Left hindlimb (tissue), 1 donor: ENCODE data around the gene ZNFX1.

Experiments used
- DNase-seq: peaks from one replicate; pipeline ENCODE4 v3.0.0-alpha.2; 2018

The ZNFX1 gene

DNA sequence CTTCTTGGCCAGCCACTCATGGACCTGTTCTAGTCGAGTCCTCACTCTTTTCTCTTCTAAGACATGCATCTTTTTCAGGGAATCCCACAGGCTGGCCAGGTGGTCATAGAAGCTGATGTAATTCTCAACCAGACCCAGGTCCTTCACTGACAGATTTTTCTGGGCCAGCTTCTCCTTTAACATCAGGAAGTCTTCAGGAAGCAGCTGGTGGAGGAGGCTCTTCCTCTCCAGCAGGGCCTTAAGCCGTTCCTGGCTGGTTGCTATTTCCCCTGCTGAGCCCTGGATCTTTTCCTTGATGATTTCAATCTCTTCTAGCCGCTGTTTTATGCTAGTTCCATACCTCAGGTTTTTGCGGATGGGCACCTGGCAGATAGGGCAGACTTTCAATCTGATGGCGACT is 30.1 kb downstream of the ZNFX1 start:
- no peak for DNase-seq

DNA sequence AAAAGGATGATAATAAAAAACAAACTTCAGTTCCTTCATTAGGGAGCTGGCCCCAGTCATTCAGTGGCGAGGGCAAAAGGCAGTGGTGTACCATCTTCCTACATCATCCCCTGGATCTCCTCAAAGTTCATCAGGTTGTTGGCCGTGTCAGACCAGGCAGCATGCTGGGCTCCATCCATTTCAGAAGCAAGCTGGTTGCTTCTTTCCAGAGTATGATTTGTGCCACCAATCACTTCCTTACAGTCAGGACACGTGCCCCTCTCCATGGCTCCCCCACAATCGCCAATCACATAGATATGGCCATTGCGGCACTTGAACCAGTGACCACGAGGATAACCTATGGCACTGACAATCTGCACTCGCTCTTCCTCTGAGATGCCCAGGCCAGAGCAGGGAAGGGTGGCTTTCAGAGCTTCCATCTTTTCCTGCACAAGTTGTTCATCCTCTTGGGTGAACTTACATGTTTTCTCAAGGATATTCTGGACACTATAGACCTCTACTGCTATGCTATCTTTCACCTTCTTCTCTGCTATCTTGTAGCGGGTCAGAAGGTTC is 30.6 kb downstream of the ZNFX1 start:
- DNase-seq, result no peak

DNA sequence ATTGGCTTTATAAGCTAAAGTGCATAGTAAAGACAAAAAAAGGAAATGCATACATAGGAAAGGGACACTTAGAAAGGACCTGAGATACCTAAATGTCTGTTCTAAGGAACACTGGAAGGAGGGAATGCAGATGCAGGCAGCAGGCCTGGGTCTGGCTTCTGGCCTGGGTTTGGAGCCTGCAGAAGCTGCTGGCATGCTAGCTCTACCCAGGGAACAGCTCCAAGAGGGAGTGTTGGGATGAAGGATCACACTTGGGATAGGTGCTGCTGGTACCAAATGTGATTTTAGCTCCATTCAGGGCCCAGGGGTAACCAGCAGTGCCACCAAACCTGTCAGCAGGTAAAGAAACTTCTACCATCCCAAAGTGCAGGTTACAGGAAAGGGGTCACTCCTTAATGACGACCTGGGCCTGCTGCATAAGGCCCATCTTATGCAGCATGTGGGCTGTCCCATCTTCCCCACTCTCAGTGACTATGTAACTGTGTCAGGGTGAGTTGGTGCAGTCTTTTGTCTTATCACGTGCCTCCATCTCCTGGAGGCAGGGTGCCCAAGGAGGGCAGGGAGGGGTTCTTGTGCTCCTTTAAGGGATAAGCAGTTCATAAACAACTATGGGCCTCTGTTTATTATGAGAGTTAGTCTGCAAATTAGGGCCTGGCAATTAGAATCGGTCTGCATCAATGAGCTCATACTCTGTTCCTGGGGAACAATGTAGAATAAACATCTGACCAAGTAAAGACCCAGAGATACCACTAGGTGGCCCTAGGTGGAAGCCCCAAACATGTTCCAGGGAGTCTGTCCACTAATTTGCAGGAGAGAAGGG is 31.7 kb downstream of the ZNFX1 start:
- DNase-seq, result no peak

DNA sequence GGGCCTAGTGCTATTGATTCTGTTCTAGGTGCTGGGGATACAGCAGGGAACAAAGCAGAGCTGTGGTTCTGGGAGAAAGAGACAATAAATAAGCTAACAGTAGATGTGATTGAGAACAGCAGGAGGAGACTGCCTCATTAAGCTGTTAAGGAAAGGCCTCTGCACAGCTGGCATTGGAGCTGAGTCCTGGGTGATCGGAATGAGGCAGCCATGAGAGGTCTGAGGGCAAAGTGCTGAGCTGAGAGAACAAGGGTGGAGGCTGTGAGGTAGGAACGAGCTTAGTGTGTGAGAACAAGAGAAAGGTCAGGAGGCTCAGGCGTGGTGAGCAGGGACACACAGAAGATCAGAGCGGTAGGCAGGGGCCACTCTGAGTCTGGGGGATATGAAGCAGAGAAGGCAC is 40.3 kb downstream of the ZNFX1 start:
- no peak for DNase-seq

DNA sequence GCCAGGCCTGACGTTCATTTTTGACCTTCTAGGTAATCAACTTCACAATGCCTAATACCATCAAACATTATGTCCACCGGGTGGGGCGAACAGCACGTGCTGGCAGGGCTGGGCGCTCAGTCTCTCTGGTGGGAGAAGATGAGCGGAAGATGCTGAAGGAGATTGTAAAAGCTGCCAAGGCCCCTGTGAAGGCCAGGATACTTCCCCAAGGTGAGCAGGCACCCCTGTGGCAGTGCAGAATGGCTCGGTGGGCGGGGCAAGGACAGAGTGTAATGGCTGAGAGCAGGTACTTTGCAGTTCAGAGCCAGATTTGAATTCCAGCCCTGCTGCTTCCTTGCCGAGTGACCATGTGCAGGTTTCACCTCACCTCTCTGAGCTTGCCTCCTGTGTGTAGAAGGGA is 41.6 kb downstream of the ZNFX1 start:
- DNase-seq, result no peak

DNA sequence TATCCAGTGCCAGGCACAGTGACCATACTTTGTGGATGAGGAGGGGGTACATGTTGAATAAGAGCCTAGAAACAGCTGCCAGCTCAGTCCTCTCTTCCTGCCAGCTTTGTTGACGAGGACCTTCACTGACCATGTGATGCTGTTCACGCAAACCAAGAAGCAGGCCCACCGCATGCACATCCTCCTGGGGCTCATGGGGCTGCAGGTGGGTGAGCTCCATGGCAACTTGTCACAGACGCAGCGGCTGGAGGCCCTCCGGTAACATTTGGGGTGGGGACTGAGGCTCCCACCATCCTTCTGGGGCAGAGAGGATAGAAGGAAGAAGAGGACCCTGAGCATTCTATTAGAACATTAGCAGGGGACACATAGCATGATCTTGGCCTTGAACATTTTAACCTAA is 43.0 kb downstream of the ZNFX1 start:
- no peak for DNase-seq

DNA sequence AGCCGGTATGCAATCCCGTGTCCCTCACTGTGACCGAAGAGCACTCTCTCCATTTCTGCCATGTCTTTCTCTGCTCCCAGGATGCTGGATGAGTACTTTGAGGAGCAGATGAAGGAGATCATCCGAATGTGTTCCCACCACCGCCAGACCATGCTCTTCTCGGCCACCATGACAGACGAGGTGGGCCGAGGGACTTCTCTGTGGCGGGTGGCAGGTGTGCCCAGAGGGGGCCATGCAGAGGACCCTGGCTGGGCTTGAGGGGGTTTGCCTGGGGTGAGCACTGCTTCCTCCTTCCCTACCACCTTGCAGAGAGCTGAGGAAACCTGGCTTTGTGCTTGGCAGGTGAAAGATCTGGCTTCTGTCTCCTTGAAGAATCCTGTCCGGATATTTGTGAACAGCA is 44.6 kb downstream of the ZNFX1 start:
- DNase-seq, result no peak

DNA sequence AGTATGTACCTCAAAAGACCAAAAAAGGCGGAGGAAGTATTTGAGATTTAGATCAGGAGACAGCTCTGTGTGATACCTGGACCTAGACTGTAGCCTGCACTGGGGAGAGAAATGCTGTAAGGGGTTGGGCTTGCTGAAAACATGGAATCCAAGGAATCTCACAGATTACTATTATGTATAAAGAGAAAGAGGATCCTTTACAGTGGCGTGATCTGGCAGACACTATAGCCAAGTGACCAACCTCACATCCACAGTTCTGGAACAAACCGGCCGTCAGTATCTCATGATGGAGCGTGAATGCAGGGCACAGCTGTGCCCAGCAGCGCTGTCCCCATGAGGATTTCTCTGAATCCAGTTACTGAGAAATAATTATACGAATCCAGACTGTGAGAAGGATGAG is 46.4 kb downstream of the ZNFX1 start:
- no peak for DNase-seq

DNA sequence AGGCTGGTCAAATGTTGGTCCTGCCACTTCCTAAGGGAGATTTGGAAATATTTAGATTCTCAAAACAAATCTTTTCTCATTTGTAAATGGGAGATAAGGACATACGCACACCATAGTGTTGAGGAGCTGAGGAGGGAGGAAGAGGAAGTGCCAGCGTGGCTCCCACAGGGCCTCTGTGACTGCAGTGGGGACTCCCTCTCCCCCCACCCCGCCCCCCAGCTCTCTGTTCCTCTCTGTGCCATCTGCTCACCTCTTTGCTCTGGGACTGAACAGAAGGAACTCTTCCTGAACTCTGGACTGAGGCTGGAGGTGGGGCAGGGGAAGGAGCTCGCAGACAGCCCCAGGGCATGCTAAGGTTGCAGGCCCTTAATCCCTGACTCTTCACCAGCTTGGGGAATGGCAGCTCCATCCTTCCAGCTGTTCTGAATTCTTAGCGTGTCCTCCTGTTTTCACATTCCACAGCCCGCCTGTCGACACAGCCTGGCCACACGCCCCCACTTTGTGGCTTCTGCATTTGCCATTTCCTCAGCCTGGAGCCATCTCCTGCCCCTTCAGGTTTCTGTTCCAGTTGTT is 47.2 kb downstream of the ZNFX1 start:
- DNase-seq, result no peak

DNA sequence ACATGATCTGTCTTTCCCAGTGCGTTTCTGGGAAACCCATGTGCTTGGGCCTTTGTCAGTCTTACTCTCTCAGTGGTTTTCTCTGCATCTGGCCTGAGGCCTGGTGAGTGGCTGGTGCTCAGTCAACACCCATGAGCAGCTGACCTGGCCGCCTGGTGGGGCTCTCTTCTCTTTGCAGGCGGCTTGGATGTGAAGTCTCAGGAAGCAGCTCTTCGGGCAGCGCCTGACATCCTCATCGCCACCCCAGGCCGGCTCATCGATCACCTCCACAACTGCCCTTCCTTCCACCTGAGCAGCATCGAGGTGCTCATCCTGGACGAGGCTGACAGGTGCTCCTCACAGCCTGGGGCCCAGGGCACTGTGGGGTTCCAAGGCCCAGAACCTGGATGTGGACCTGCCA is 47.8 kb downstream of the ZNFX1 start:
- no peak for DNase-seq

DNA sequence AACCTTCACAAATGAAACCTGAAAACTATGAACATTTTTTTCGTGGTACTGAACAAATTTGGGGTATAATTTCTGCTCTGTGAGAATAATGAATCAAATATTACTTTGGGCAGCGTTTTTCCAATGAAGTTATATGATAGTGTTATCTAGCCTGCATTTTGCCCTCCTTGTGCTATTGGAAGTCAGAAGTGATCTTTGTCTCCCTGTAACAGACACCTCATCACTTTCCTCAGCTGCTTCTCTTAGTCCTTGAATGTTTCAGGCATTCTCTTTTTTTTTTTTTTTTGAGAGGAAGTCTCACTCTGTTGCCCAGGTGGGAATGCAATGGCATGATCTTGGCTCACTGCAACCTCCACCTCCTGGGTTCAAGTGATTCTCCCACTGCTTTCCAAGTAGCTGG is 48.5 kb downstream of the ZNFX1 start:
- DNase-seq, result no peak

DNA sequence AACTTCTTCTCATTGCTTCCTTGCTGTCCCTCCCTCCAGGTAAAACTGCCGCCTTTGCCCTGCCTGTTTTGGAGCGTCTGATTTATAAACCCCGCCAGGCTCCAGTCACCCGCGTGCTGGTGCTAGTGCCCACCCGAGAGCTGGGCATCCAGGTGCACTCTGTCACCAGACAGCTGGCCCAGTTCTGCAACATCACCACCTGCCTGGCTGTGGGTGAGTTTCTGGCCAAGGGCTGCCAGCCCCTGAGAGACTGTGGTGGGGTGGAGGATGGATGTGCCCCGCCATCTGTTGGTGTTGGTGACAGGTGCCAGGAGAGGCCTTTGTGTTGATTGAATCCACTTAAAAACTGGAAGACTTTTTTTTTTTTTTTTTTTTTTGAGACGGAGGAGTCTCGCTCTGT is 49.2 kb downstream of the ZNFX1 start:
- DNase-seq, result peak; percentile 40

DNA sequence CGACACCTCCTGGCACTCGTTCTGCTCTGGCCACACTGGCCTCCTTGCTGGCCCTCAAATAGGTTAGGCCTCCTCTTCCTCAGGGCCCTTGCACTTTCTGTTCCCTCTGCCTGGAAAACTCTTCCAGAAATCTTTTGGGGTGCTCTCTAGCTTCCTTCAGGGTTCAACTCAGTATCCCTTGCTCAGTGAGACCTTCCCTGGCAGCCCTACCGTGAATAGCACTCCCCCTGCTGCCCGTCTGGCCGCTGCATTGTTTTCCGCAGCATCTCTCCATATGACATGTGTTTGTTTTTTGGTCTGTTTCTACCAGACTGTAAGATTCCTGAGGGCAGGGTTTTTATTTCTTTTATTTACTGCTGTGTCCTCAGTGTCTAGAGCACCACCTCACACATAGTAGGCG is 52.0 kb downstream of the ZNFX1 start:
- no peak for DNase-seq

DNA sequence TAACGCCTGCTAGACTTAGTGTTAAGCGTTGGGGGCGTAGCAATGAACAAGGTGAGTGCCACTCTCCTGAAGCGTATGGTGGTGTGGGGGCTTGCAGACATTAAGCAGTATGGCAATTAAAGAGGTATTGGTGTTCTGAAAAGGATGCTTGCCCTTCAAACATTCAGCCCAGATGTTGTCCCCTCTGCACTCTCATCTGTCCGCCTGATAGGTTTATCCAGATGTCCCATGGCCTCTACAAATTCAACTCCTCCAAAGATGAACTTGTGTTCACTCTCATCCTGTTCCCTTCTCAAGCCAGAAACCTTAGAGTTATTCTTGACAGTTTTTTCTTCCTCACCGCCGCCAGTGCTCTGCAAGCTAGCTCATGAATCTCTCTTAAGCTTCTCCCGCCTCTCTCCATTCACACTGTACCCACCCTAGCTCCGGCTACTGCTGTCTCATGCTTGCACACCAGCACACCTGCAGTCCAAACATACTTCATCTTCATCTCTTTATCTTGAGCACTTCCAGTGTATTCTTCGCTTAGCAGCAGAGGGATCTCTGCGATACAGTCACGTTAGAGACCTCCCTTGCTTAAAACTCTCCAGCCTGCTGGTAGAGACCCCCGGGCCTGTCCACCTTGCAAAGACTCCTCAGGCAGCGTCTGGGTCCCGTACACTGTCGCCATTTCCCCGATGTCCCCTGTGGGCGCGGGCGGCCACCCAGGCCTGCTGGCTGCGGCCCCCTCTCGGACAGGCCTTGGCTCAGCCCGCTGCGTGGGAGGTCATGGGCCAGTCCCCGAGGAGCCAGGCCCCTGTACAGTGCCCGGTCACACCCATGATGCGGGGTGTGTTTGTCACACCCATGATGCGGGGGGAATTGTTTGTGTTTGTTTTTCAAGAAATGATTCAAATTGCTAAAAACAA is 57.7 kb downstream of the ZNFX1 start:
- no peak for DNase-seq

DNA sequence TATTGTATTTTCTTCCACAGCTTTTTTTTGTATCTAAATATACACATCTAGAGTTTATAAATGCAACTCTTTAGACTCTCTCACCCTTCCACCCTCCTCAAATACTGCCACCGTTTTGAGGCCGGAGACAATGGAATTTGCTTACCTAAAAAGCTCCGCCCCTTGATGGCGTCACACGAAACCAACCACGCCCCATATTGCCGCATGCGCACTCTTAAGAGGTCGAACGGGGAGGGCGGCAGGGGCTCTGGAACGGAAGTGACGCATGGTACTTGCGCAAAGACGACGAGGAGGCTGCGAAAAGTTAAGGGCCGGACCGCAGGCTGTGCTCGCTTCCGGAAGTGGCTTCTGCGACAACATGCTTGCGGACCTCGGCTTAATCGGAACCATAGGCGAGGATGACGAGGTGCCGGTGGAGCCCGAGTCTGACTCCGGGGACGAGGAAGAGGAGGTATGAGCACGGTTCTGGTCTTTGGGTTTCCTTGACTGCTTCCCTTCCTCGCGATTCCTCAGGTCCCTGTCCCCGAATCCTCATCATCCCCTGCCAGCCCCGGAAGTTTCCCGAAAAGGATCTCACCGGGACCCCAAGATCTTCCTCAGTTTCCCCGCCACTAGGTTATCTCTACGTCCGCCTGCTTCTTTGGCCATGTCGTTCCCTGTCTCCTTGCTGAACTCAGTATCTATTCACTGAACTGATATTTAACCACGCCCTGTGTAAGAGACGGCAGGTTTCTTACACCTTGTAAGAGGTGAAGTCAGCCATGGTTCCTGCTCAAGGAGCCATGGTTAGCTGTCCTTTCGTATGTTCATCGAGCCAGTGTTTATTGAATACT is 58.5 kb downstream of the ZNFX1 start, which contains the start of gene DDX27:
Gene DDX27, plus strand, starts transcription at position 326 of the 833 bp plus-strand sequence. Its CDS starts 33 bp downstream, at position 359.
- DNase-seq, result peak; percentile 98

DNA sequence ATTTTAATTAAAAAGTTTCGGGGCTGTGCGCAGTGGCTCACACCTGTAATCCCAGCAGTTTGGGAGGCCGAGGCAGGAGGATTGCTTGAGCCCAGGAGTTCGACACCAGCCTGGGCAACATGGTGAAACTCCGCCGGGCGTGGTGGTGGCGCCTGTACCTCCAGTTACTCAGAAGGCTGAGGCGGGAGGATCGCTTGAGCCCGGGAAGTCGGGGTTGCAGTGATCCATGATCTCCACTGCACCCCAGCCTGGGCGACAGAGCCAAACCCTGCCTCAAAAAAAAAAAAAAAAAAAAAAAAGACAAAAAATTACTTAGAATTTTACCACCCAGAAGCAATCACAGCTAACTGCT is 59.1 kb downstream of the ZNFX1 start:
- DNase-seq, result peak; percentile 52

DNA sequence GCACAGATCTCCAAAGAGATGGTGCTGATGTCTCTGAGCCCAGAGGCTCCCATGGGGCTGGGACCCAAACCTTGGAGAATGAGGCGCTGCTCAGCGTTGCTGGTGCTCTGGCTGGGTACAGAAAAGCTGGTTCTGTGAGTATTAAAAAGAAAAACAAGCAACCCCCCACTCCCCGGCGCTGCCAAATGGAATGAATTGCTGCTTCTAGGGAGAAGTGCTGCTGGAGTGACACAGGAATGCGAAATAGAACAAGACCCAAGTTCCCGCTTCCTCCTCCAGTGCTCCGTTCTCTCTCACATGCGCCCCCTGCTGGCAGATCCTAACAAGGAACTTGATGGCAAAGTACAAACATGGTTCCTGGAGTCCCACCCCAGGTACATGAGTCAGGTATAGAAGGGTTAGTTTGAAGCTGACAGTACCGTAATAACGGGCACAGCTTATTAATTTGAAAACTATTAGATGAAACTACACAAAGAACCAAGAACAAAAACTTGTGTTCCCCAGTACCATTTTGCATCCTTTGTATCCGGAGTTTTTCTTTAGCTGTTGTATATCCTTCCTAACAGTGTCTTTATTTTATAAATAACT is 60.8 kb downstream of the ZNFX1 start:
- peak; percentile 89 for DNase-seq

DNA sequence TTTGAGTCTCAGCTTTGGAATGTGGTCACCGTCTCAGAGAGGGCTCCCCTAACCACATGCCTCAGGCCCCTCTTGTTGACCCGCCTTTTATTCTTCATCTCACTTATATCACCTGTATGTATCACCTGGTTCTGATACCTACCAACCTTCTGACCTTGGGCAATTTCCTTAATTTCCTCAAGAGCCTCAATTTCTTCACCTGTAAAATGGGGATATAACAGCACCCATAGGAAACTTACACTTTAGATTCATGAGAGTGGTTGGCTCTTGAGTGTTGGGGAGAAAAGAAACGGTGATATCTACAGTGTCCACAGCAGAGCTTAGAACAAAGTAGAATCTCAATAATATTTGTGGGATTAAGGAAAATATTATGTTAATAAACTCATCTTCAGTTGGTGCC is 62.6 kb downstream of the ZNFX1 start:
- DNase-seq, result no peak

DNA sequence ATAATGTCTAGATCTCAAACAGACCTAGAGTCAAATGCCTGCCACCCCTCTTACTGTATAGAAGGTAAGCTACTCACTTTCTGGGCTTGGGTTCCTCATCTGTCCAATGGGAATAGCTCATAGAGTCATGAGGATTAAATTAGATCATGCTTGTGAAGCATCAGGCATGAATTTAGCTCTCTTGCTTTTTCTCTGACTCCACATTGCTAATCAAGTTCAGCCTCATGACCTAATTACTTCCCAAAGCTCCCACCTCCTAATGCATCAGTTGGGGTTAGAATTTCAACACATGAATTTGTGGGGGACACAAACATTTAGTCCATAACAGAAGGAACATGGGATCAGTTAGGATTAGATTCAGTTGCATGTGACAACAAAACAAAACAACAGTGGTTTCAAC is 63.3 kb downstream of the ZNFX1 start:
- no peak for DNase-seq

DNA sequence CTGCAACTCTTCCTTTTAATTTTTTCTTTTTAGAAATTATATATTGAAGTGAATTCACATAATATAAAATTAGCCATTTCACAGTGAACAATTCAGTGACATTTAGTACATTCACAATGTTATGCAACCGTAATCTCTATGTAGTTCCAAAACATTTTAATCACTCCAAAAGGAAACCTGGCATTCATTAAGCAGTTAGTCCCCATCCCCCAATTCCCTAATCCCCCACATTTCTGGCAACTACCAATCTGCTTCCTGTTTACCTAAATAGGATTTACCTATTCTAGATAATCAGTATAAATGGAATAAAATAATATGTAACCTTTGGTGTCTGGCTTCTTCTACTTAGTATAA is 67.1 kb downstream of the ZNFX1 start:
- no peak for DNase-seq

DNA sequence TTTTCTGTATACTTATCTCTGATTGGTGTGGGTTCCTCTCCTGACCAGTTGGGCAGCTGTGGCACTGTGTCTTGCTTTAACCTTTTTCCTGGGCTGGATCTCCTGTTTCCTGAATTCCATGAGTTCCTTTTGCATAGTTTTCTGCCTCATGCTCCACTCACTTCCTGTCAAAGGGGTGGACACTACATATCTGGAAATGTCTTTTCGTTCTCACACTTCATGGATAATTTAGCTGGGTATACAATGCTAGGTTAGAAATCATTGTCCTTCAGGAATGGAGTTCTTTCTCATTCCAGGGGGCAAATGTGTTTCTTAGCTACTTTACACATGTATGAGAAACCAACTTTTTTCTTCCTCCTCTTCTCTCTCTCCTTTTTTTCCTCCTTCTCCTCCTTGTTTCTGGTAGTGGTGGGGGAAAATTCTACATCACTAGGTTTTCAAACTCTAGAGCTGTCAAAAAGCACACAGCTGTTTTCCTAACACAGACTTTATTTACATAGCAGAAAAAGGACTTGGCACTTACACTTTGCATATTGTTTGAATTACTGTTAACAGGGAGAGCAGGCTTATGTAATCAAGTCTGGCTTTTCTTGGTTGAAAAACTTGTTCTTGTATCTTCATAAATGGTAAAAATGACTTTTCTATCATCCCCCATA is 67.6 kb downstream of the ZNFX1 start:
- DNase-seq, result no peak

DNA sequence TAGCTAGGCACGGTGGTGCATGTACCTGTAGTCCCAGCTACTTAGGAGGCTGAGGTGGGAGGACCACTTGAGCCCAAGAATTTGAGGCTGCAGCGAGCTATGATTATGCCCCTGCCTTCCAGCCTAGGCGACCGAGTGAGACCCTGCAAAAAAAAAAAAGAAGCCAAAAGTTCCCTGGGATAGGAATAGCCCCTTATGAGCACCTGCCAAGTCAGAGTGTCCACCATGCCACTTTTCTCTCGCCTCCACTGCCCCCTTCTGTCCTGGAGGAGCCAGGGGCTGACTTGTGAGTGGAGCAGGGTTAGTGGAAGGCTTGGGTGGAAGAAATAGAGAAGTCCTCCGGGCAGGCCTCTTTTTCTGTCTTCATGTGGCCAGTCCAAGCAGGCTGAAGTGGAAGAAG is 70.8 kb downstream of the ZNFX1 start:
- DNase-seq, result no peak
